Esophagus muscularis mucosa (tissue), 4 donors: ENCODE results near the gene CAMK2A.

Source experiments
- CTCF ChIP-seq, 3 experiments: fragments of 200-600 bp in 2 of 3; fragments of 450-650 bp in 1 of 3; sonication (generic) in 2 of 3; IDR thresholded peaks; one replicate each; pipeline ENCODE4 v1.5.1; 2017 to 2019; ENCODE audit warnings: antibody characterized with exemption in 3 of 3, mild to moderate bottlenecking in 2 of 3, moderate library complexity in 1 of 3
- EP300 ChIP-seq: sonication (generic); formaldehyde crosslinking; IDR thresholded peaks from one replicate; pipeline ENCODE4 v1.6.1; 2017; ENCODE audit warnings: antibody characterized with exemption
- POLR2A ChIP-seq: fragments of 450-650 bp; IDR thresholded peaks from one replicate; pipeline ENCODE4 v1.6.1; 2017; ENCODE audit warnings: antibody characterized with exemption, moderate library complexity, mild to moderate bottlenecking, low read depth
- POLR2AphosphoS5 ChIP-seq, 2 donors: sonication (generic); formaldehyde crosslinking; IDR thresholded peaks; one replicate each; pipeline ENCODE4 v1.6.1; 2017; ENCODE audit warnings: antibody characterized with exemption in 2 of 2

- TF ChIP-seq POLR2A: no peak
- TF ChIP-seq CTCF (IDR thresholded peaks at IDR 0.05): no peak
- TF ChIP-seq POLR2AphosphoS5 (IDR thresholded peaks at IDR 0.05): no peak
- TF ChIP-seq EP300: no peak
Measured at GRCh38 chr5:150181027-150181426, 108.5 kb downstream of the CAMK2A start.
